HepG2 (cell line): ENCODE measurements around the gene MCRS1. TPM values are rescaled to one million over a fixed set of nuclear protein-coding genes. Genes with fewer than 3 reads are reported as not detected.

Source experiments
- ATF4 ChIP-seq, 2 experiments: fragments of 450-650 bp in 1 of 2; sonication (generic) in 1 of 2; formaldehyde crosslinking; IDR thresholded peaks; 2 replicates each; pipeline versions ENCODE4 v1.5.0 to v1.8.0; 2020 to 2022; ENCODE audit warnings: mild to moderate bottlenecking in 1 of 2, missing genetic modification reagents in 1 of 2
- EEA1 ChIP-seq: sonication (generic); formaldehyde crosslinking; IDR thresholded peaks from 2 replicates; pipeline ENCODE4 v1.5.1; 2020; ENCODE audit warnings: mild to moderate bottlenecking, missing genetic modification reagents, borderline replicate concordance
- EHMT2 ChIP-seq: fragments of 200-600 bp; sonication (generic); IDR thresholded peaks from 2 replicates; pipeline ENCODE4 v1.7.0; 2017; ENCODE audit warnings: antibody characterized with exemption, low read depth, low read length, borderline replicate concordance
- FOXA3 ChIP-seq: IDR thresholded peaks from 2 replicates; pipeline ENCODE4 v1.6.1; 2016; ENCODE audit warnings: missing genetic modification reagents, missing compliant biosample characterization
- GABPB1 ChIP-seq: IDR thresholded peaks from 2 replicates; pipeline ENCODE4 v1.6.1; 2016; ENCODE audit warnings: mild to moderate bottlenecking, missing genetic modification reagents, moderate library complexity, missing compliant biosample characterization
- GPN1 ChIP-seq: sonication (generic); formaldehyde crosslinking; IDR thresholded peaks from 2 replicates; pipeline ENCODE4 v1.5.1; 2020; ENCODE audit warnings: missing genetic modification reagents, borderline replicate concordance
- KLF6 ChIP-seq: IDR thresholded peaks from 2 replicates; pipeline ENCODE4 v1.8.0; 2016; ENCODE audit warnings: missing biosample characterization, missing genetic modification reagents
- MED13 ChIP-seq: sonication (generic); formaldehyde crosslinking; IDR thresholded peaks from 2 replicates; pipeline ENCODE4 v1.5.0; 2020; ENCODE audit warnings: missing genetic modification reagents
- NCOR1 ChIP-seq: fragments of 200-600 bp; sonication (generic); IDR thresholded peaks from 2 replicates; pipeline ENCODE4 v1.7.0; 2017; ENCODE audit warnings: antibody characterized with exemption, low read length, borderline replicate concordance
- NR3C1 ChIP-seq: sonication (generic); formaldehyde crosslinking; IDR thresholded peaks from 2 replicates; pipeline ENCODE4 v1.4.0; 2020; ENCODE audit warnings: missing genetic modification reagents
- TCF12 ChIP-seq, 2 experiments: fragments of 450-650 bp in 1 of 2; sonication (generic) in 1 of 2; formaldehyde crosslinking in 1 of 2; IDR thresholded peaks; 2 replicates each; pipeline versions ENCODE4 v1.6.1 to v1.8.0; 2017 to 2022; ENCODE audit warnings: antibody characterized with exemption in 1 of 2, mild to moderate bottlenecking in 1 of 2, missing genetic modification reagents in 1 of 2, moderate library complexity in 1 of 2
- ZBED4 ChIP-seq: sonication (generic); formaldehyde crosslinking; IDR thresholded peaks from 2 replicates; pipeline ENCODE4 v1.4.0; 2020; ENCODE audit warnings: missing genetic modification reagents, borderline replicate concordance
- ZFYVE20 ChIP-seq: sonication (generic); formaldehyde crosslinking; IDR thresholded peaks from 2 replicates; pipeline ENCODE4 v1.8.0; 2023; ENCODE audit warnings: low read depth, mild to moderate bottlenecking, moderate library complexity, missing genetic modification reagents, borderline replicate concordance
- ZNF552 ChIP-seq: sonication (generic); formaldehyde crosslinking; IDR thresholded peaks from 2 replicates; pipeline ENCODE4 v1.9.0; 2022; ENCODE audit warnings: missing genetic modification reagents, mild to moderate bottlenecking, borderline replicate concordance
- ZNF841 ChIP-seq: sonication (generic); formaldehyde crosslinking; IDR thresholded peaks from 2 replicates; pipeline ENCODE4 v1.8.1; 2023; ENCODE audit warnings: missing genetic modification reagents, borderline replicate concordance
- polyA plus RNA-seq, 8 experiments: library from polyadenylated mRNA; depleted of rRNA in 3 of 8; stranded (reverse) in 7 of 8; unstranded in 1 of 8; fragments of >200 nt; fragmentation: Illumina TruSeq in 4 of 8; extraction: Trizol in 4 of 8; gene quantifications; 2 replicates each; pipeline versions ENCODE4 v1.2.1 to v1.2.3, GENCODE V29; 2011 to 2016; ENCODE audit warnings: low read depth in 4 of 8, missing spikeins in 1 of 8, mixed read lengths in 1 of 8; ENCODE audit not compliant: insufficient read depth in 1 of 8
- total RNA-seq, 5 experiments: library from RNA; depleted of rRNA; stranded (reverse); fragments of >200 nt; fragmentation: Illumina TruSeq; extraction: Trizol; gene quantifications; 2 replicates each; pipeline ENCODE4 v1.2.3, GENCODE V29; 2016; ENCODE audit warnings: low read depth in 1 of 5
- TF ChIP-seq, protein P1 (sequence below): sonication (generic); formaldehyde crosslinking; IDR thresholded peaks from 2 replicates; pipeline ENCODE4 v1.8.1; 2022; ENCODE audit warnings: mild to moderate bottlenecking, missing genetic modification reagents
- TF ChIP-seq, protein P2 (sequence below): sonication (generic); formaldehyde crosslinking; IDR thresholded peaks from 2 replicates; pipeline ENCODE4 v1.5.1; 2020; ENCODE audit warnings: mild to moderate bottlenecking, missing genetic modification reagents, borderline replicate concordance

The MCRS1 gene
- total and polyA plus RNA-seq, 2 of the 13 experiments (the other 11 are each of a cell fraction or from before 2014, with no cell fraction given) = 51.0 to 66.3 TPM

DNA sequence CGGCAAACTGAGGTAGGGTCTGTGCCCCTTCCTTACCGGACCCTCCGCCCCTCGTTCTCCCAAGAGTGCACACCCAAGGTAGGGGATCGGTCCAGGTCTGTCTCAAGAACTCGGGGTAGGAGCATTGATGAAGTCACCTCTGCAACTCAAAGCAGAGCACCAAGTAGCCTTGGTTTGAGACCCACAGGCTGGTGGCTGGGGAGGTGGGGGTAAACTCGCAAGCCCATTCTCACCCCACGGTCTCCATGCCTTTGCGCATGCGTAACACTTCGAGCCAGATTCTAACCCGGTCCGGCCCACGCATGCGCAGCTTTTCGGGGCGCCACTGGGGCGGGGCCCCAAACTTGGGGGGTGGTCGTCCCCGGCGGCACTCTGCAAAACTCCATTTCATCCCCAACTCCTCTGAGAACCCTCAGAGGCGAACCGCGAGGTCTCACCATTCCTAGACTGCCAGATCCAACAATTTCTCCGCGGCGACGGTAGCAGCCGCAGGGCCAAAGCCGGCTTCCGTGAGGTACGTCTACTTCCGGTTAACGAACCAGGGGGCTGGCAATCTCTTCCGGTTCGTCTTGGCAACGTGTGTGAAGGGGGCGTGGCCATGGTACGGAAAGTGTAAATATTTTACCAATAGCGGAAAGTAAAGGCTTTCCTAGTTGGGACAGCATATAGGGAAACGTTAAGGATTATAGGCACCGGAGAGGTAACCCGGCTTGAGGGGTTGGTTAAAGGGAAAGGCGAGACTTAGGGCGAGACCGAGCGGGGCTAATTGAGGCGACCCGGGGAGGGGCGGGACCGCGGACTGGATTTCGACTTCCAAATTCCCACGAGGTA lies at the start of gene MCRS1 (continued):
- peak; percentile 21; the same call in 1 of the 2 replicates for TF ChIP-seq NCOR1
- TF ChIP-seq, protein P1, sequence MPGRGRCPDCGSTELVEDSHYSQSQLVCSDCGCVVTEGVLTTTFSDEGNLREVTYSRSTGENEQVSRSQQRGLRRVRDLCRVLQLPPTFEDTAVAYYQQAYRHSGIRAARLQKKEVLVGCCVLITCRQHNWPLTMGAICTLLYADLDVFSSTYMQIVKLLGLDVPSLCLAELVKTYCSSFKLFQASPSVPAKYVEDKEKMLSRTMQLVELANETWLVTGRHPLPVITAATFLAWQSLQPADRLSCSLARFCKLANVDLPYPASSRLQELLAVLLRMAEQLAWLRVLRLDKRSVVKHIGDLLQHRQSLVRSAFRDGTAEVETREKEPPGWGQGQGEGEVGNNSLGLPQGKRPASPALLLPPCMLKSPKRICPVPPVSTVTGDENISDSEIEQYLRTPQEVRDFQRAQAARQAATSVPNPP = no peak
- TF ChIP-seq EHMT2 = no peak
- TF ChIP-seq GPN1 (CRISPR knock-in tag) = no peak
- TF ChIP-seq ATF4 (CRISPR knock-in tag; IDR thresholded peaks at IDR 0.05) = 0 out of 4 replicates have a peak, but pooled peaks of 1 of the 2 experiments have one; percentile 30
- TF ChIP-seq ZBED4 = no peak; the same call in none of the 2 replicates
- TF ChIP-seq EEA1 (CRISPR knock-in tag) = peak; percentile 58; the same call in 1 of the 2 replicates
- no peak for TF ChIP-seq TCF12 (IDR thresholded peaks at IDR 0.05)
- TF ChIP-seq TCF12 (CRISPR knock-in tag; IDR thresholded peaks at IDR 0.05) = no peak
- TF ChIP-seq, protein P2, sequence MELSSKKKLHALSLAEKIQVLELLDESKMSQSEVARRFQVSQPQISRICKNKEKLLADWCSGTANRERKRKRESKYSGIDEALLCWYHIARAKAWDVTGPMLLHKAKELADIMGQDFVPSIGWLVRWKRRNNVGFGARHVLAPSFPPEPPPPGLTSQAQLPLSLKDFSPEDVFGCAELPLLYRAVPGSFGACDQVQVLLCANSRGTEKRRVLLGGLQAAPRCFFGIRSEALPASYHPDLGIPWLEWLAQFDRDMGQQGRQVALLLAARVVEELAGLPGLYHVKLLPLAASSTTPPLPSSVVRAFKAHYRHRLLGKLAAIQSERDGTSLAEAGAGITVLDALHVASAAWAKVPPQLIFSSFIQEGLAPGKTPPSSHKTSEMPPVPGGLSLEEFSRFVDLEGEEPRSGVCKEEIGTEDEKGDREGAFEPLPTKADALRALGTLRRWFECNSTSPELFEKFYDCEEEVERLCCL = no peak
- TF ChIP-seq NR3C1 (CRISPR knock-in tag) = no peak
- TF ChIP-seq GABPB1 (CRISPR knock-in tag) = peak; percentile 98
- no peak for TF ChIP-seq ZNF841
- peak; percentile 50; the same call in 1 of the 2 replicates for TF ChIP-seq KLF6 (CRISPR knock-in tag)
- TF ChIP-seq ZNF552 (CRISPR knock-in tag) = no peak
- TF ChIP-seq MED13 (CRISPR knock-in tag) = no peak
- TF ChIP-seq ZFYVE20 (CRISPR knock-in tag) = no peak
- peak; percentile 44; the same call in 1 of the 2 replicates for TF ChIP-seq FOXA3 (CRISPR knock-in tag)
